Measurements from ENCODE around the gene ACBD4.

ACBD4 gene

DNA sequence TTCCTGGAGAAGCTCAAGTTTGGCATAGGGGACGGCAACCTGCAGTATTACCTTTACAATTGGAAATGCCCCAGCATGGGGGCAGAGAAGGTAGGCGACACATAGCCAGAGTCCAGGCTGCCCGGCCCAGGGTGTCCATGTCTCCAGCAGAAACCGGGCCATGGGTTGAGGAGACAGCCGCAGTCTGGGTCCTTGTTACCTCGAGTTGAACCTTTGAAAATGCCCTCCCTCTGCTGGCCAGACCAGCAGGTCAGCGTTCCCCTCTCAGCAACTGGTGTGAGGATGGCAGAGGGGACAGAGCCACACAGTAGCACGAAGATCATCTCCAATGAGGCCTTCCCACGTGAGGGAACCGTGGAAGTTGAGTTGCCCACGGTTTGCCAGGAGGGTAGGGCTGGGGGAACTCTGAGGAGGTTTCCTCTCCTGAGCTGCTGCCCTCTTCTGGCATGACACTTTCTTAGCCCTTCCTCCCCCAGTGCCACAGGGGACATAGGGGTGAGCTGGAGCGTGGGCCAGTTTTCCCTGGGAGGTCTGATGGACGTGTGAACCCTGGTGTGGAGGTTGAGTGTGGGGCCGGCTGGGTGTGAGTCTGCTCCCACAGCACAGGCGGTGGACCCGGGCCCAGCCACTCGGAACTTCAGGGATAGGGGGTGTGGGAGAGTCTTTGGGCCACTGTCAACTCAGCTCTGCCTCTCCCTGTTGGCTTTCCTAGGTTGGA, 30.4 kb upstream of the ACBD4 start:
- H3K9me3 ChIP-seq (ENCODE audit: control insufficient read depth, insufficient read depth, low read depth, low read length) = no peaks in the 10 kb centered on the region
- peaks cover 39 to 86% of the 10 kb centered on the region in 2 experiments for H3K36me3 ChIP-seq (ENCODE audit: control insufficient read depth in 2 of 2, insufficient read depth in 1 of 2, low read length in 2 of 2)
- H3K27ac ChIP-seq (ENCODE audit: extremely low read depth, low read depth, low read length) = no peak overlapping the region
- POLR2A ChIA-PET = no interaction called here
- CTCF ChIA-PET = interaction anchor here (0.6 to 3.3 kb wide), 4 partner anchors 9 to 93 kb away, joined by 3 to 10 read pairs (median 4); no protein-coding TSS in a partner anchor
- no peak overlapping the region for H3K4me3 ChIP-seq (ENCODE audit: low read depth, low read length)
- H3K4me1 ChIP-seq (ENCODE audit: control insufficient read depth, insufficient read depth, low read length) = no peaks in the 10 kb centered on the region
- no peak for TF ChIP-seq ZNF560 (tag by site-specific recombination; IDR thresholded peaks at IDR 0.05; ENCODE audit: borderline replicate concordance)
- TF ChIP-seq, protein P1, sequence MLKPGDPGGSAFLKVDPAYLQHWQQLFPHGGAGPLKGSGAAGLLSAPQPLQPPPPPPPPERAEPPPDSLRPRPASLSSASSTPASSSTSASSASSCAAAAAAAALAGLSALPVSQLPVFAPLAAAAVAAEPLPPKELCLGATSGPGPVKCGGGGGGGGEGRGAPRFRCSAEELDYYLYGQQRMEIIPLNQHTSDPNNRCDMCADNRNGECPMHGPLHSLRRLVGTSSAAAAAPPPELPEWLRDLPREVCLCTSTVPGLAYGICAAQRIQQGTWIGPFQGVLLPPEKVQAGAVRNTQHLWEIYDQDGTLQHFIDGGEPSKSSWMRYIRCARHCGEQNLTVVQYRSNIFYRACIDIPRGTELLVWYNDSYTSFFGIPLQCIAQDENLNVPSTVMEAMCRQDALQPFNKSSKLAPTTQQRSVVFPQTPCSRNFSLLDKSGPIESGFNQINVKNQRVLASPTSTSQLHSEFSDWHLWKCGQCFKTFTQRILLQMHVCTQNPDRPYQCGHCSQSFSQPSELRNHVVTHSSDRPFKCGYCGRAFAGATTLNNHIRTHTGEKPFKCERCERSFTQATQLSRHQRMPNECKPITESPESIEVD (tag by site-specific recombination; IDR thresholded peaks at IDR 0.05) = no peak
- TF ChIP-seq, protein P2, sequence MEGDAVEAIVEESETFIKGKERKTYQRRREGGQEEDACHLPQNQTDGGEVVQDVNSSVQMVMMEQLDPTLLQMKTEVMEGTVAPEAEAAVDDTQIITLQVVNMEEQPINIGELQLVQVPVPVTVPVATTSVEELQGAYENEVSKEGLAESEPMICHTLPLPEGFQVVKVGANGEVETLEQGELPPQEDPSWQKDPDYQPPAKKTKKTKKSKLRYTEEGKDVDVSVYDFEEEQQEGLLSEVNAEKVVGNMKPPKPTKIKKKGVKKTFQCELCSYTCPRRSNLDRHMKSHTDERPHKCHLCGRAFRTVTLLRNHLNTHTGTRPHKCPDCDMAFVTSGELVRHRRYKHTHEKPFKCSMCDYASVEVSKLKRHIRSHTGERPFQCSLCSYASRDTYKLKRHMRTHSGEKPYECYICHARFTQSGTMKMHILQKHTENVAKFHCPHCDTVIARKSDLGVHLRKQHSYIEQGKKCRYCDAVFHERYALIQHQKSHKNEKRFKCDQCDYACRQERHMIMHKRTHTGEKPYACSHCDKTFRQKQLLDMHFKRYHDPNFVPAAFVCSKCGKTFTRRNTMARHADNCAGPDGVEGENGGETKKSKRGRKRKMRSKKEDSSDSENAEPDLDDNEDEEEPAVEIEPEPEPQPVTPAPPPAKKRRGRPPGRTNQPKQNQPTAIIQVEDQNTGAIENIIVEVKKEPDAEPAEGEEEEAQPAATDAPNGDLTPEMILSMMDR (tag by site-specific recombination; IDR thresholded peaks at IDR 0.05) = peak; percentile 33; the same call in 1 of the 2 replicates

DNA sequence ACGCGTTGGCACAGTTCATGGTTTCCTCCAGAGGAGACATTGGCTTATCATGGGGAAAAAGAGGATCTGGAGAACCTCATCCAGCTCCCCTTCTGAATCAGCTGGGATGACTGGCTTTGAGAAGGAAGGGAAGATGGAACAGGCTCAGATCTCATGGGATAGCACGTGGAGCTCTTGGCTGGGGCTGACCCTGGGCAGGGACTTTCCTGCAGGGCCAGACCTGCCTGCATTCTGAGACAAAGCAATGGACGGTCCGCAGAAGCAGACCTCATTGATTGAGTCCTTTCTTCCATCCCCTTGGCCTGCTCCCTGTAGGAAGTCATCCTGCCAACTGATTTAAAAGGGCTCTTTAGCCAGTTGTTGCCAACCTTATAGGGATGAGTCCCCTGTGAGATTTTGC, 29.4 kb upstream of the ACBD4 start:
- Histone ChIP-seq H3K36me3 (ENCODE audit: control insufficient read depth in 2 of 2, insufficient read depth in 1 of 2, low read length in 2 of 2) (peaks cover 36 to 87% of the 10 kb centered on the region in 2 experiments), H3K4me1 (ENCODE audit: control insufficient read depth, insufficient read depth, low read length) (no peaks in the 10 kb centered on the region), H3K4me3 (ENCODE audit: low read depth, low read length) (no peak overlapping the region), H3K27ac (ENCODE audit: extremely low read depth, low read depth, low read length) (no peak overlapping the region), H3K9me3 (ENCODE audit: control insufficient read depth, insufficient read depth, low read depth, low read length) (no peaks in the 10 kb centered on the region)
- no peak for TF ChIP-seq ZNF174 (tag by site-specific recombination; IDR thresholded peaks at IDR 0.05)
- TF ChIP-seq, protein P3, sequence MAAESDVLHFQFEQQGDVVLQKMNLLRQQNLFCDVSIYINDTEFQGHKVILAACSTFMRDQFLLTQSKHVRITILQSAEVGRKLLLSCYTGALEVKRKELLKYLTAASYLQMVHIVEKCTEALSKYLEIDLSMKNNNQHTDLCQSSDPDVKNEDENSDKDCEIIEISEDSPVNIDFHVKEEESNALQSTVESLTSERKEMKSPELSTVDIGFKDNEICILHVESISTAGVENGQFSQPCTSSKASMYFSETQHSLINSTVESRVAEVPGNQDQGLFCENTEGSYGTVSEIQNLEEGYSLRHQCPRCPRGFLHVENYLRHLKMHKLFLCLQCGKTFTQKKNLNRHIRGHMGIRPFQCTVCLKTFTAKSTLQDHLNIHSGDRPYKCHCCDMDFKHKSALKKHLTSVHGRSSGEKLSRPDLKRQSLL (tag by site-specific recombination; IDR thresholded peaks at IDR 0.05) = no peak
- no peak for TF ChIP-seq ZNF23 (tag by site-specific recombination; IDR thresholded peaks at IDR 0.05; ENCODE audit: borderline replicate concordance)
- TF ChIP-seq ZBTB20 (tag by site-specific recombination; IDR thresholded peaks at IDR 0.05) = no peak
- TF ChIP-seq BCL11B (tag by site-specific recombination; IDR thresholded peaks at IDR 0.05; ENCODE audit: low read depth) = no peak
- no peak for TF ChIP-seq KLF8 (tag by site-specific recombination; IDR thresholded peaks at IDR 0.05)
- no peak for TF ChIP-seq ZNF138 (tag by site-specific recombination; IDR thresholded peaks at IDR 0.05; ENCODE audit: borderline replicate concordance)
- TF ChIP-seq ZNF777 (tag by site-specific recombination; IDR thresholded peaks at IDR 0.05; ENCODE audit: borderline replicate concordance) = no peak
- no peak for TF ChIP-seq ZBTB1 (tag by site-specific recombination; IDR thresholded peaks at IDR 0.05)
- TF ChIP-seq, protein P4, sequence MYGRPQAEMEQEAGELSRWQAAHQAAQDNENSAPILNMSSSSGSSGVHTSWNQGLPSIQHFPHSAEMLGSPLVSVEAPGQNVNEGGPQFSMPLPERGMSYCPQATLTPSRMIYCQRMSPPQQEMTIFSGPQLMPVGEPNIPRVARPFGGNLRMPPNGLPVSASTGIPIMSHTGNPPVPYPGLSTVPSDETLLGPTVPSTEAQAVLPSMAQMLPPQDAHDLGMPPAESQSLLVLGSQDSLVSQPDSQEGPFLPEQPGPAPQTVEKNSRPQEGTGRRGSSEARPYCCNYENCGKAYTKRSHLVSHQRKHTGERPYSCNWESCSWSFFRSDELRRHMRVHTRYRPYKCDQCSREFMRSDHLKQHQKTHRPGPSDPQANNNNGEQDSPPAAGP (tag by site-specific recombination; IDR thresholded peaks at IDR 0.05) = no peak
- no peak for TF ChIP-seq ZNF514 (tag by site-specific recombination; IDR thresholded peaks at IDR 0.05)
- no peak for TF ChIP-seq ZNF701 (tag by site-specific recombination; IDR thresholded peaks at IDR 0.05)
- TF ChIP-seq ZNF571 (tag by site-specific recombination; IDR thresholded peaks at IDR 0.05) = no peak
- TF ChIP-seq, protein P5, sequence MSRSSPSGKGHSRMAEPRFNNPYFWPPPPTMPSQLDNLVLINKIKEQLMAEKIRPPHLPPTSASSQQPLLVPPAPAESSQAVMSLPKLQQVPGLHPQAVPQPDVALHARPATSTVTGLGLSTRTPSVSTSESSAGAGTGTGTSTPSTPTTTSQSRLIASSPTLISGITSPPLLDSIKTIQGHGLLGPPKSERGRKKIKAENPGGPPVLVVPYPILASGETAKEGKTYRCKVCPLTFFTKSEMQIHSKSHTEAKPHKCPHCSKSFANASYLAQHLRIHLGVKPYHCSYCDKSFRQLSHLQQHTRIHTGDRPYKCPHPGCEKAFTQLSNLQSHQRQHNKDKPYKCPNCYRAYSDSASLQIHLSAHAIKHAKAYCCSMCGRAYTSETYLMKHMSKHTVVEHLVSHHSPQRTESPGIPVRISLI (tag by site-specific recombination; IDR thresholded peaks at IDR 0.05) = no peak
- no peak for TF ChIP-seq ZNF747 (tag by site-specific recombination; IDR thresholded peaks at IDR 0.05)
- no peak for TF ChIP-seq GLI2 (tag by site-specific recombination; IDR thresholded peaks at IDR 0.05; ENCODE audit: borderline replicate concordance, low read depth)
- CTCF ChIA-PET = interaction anchor here (0.6 to 3.3 kb wide), 5 partner anchors 9 to 327 kb away, joined by 3 to 10 read pairs (median 3); no protein-coding TSS in a partner anchor
- POLR2A ChIA-PET = no interaction called here

Data from HEK293 (cell line).